GM12873 (cell line): ENCODE results near the gene MAST4.

Source experiments
- TF ChIP-seq, protein P1 (sequence below): IDR thresholded peaks from 2 replicates; pipeline ENCODE4 v1.5.1; 2012; ENCODE audit warnings: low read depth, mild to moderate bottlenecking, moderate library complexity, low read length, control low read depth; ENCODE audit not compliant: insufficient read depth; ENCODE audit errors: missing control alignments

MAST4 gene

DNA sequence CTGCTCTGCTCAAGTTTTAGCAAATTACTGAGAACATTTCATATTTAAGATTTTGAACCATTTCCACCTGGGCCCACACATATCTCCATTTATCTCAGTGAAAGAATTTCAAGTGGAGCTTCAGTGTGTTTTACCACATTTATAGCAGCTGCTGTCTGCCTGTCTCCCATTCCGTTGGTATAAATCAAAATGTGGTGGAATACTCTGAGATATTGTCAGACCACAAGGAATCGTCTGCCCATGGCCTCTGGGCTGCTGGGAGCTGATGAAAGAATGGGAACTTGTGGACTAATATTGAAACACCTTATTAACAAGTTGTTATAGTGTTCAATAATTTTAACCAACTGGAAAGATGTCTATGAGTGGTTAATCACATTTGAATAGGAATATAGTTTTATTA is 33.3 kb downstream of the MAST4 start:
- TF ChIP-seq, protein P1, sequence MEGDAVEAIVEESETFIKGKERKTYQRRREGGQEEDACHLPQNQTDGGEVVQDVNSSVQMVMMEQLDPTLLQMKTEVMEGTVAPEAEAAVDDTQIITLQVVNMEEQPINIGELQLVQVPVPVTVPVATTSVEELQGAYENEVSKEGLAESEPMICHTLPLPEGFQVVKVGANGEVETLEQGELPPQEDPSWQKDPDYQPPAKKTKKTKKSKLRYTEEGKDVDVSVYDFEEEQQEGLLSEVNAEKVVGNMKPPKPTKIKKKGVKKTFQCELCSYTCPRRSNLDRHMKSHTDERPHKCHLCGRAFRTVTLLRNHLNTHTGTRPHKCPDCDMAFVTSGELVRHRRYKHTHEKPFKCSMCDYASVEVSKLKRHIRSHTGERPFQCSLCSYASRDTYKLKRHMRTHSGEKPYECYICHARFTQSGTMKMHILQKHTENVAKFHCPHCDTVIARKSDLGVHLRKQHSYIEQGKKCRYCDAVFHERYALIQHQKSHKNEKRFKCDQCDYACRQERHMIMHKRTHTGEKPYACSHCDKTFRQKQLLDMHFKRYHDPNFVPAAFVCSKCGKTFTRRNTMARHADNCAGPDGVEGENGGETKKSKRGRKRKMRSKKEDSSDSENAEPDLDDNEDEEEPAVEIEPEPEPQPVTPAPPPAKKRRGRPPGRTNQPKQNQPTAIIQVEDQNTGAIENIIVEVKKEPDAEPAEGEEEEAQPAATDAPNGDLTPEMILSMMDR: no peak

DNA sequence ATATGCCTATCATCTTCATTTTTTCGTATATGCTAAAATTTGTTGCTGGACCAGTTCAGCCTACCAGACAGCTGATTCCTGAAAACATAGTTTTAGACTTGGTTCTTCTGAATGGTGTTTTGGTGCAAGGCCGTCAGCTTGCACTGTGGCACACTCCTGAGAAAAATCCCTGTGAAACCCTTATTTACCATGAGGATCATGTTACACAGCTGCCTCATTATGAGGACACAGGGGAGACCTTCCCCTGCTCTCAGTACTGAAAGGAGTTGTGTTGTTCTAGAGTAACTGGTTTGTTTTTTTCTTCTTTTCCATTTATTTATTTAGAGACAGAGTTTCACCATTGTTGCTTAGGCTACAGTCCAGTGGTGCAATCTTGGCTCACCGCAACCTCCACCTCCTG is 37.6 kb downstream of the MAST4 start:
- TF ChIP-seq, protein P1: no peak

DNA sequence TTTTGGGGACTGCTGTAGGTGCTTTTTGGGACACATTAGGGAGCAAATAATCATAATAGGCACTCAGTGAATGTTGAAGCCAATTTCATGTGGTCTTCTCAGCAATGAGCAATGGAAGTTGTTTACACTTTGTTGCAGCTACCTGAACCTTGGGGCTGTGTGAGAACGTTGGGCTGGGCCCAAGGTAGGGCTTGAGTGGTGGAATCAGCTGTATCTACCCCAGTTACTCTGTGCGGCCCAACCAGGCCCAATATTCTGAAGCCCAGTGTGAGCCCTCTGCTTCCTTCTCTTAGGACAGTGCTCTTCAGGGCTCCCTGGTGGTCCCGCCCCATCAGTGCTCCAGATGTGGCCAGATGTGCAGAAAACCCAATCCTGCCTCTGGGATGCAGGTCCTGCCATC is 38.4 kb downstream of the MAST4 start:
- TF ChIP-seq, protein P1: no peak

DNA sequence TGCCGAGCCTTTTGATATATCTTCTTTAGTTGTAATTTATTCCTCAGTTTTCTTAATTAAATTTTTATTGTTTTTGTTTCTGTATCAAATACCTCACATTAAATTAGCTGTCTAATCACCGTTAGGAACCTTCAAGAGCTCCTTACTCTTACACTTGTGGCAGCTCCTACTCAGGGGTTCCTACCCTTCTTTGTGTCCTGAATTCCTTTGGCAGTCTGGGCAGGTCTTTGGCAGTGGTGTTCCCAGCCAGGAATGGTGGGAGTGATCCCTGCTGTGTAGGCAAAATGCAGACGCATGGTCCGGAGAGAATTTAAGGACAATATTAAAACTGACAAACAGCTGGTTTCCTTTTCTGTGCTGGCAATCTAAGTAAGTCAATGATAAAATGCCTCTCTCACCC is 41.8 kb downstream of the MAST4 start:
- TF ChIP-seq, protein P1: no peak

DNA sequence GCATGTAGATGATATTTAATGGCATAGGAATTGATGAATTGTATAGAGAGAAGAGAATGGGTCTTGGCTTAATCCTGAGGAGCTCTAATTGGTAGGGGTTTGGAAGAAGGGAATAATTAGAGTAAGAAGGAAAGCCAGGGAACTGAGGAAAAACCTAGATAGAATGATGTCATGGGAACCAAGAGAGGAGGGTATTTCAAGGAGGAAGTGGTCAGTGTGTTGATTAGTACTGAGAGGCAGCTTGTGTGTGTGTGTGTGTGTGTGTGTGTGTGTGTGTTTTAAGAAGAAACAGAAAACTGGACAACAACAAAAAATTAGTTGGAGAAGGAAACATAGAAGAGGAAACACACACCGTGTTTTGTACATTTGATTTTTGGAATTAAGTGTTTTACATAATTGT is 42.8 kb downstream of the MAST4 start:
- TF ChIP-seq, protein P1: no peak

DNA sequence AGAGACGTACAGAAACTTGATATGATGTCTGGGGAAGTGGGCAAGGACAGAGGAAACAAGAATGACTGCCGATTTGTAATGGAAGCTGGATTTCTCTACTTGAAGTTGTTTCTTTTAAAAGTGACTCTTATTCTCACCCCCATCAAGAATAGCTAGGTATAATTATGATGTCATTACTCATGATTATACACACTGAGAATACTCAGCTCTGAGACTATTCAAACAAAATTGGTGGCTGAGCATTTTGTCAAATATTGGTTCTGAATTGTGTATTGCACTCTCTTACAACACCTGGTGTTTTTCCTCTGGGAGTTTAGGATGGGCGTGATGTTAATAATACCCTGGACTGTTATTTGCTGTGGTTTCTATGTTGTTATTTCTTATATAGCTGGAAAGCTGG is 46.3 kb downstream of the MAST4 start:
- TF ChIP-seq, protein P1: no peak

DNA sequence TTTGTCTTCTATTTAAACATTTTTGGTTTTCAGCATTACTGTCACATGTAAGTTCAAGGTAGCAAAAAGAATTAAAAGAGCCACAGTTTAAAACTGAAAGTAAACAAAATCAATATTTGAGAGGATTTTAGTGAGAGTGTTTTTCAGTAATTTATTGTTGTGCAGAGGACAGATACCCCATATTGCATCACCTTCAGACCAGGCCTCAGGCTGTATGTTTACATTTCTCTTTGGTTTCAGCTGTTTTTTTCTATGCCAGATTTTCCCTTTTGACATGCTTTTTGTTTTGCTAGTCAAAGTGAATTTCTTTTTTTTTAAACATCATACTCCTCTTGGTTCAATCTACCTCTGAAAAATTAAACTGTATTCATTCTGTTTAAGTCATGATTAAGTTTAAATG is 47.2 kb downstream of the MAST4 start:
- TF ChIP-seq, protein P1: no peak
